HCT116 (cell line): Measurements from ENCODE around the gene CCL21. TPM values are rescaled to one million over a fixed set of nuclear protein-coding genes. Genes with fewer than 3 reads are reported as not detected.

Experiments
- ATAC-seq: fragments of 200-7000 bp; cut with Tn5 transposase; 2 replicates; pipeline ENCODE4 v1.9.1; 2020; ENCODE audit warnings: mild to moderate bottlenecking, moderate library complexity
- BruUV-seq: library from RNA; stranded (reverse); fragments of 400-500 nt; replicated peaks from 2 replicates; lab custom pipeline; 2021; lab: Mats Ljungman, UMichigan
- CTCF ChIA-PET: fragments of 300-600 bp; sonication (Branson Sonifier 250); formaldehyde crosslinking; loops from one replicate; lab custom pipeline; 2021; ENCODE audit warnings: antibody characterized with exemption; lab: Charles Lee
- POLR2A ChIA-PET: fragments of 300-600, 350-600 bp; sonication (Branson Sonifier 250); formaldehyde crosslinking; loops from one replicate; lab custom pipeline; 2021; ENCODE audit warnings: antibody characterized with exemption; lab: Charles Lee
- RAD21 ChIA-PET, 2 experiments: fragments of 300-600 bp; sonication (Branson Sonifier 250); formaldehyde crosslinking; loops; one replicate each; lab custom pipeline; 2023; ENCODE audit warnings: low total read pairs in 2 of 2; ENCODE audit not compliant: uncharacterized antibody in 2 of 2, unreplicated experiment in 2 of 2, low non-redundant PET in 1 of 2; lab: Charles Lee
- DNase-seq: peaks from one replicate; pipeline ENCODE4 v3.0.0-alpha.2; 2010; ENCODE audit warnings: low read depth, low spot score
- H2AFZ ChIP-seq: fragments of 200-600 bp; shearing (Covaris generic), sonication (generic); 2 replicates; pipeline ENCODE4 v1.6.1; 2017; ENCODE audit warnings: low read depth, mixed run types, mixed read lengths, antibody characterized with exemption, low read length; ENCODE audit not compliant: poor library complexity, severe bottlenecking
- H3K27ac ChIP-seq: 2 replicates; pipeline ENCODE4 v1.5.1; 2012; ENCODE audit warnings: low read depth, low read length
- H3K27me3 ChIP-seq: fragments of 200-600 bp; sonication (generic); 2 replicates; pipeline ENCODE4 v1.6.1; 2016; ENCODE audit warnings: mixed run types, low read length, mixed read lengths; ENCODE audit not compliant: insufficient read depth
- H3K36me3 ChIP-seq, 2 experiments: fragments of 200-500 bp in 1 of 2; fragments of 200-600 bp in 1 of 2; sonication (Bioruptor generic) in 1 of 2; sonication (generic) in 1 of 2; 2 replicates each; pipeline versions ENCODE4 v1.5.1 to v1.6.1; 2014 to 2016; ENCODE audit warnings: low read length in 2 of 2, inconsistent platforms in 1 of 2, mixed read lengths in 1 of 2, mixed run types in 1 of 2; ENCODE audit not compliant: insufficient read depth in 2 of 2, control insufficient read depth in 1 of 2
- H3K4me1 ChIP-seq, 2 experiments: fragments of 200-600 bp in 1 of 2; sonication (generic) in 1 of 2; 2 replicates each; pipeline versions ENCODE4 v1.5.1 to v1.6.1; 2012 to 2017; ENCODE audit warnings: low read length in 2 of 2, inconsistent platforms in 1 of 2, mild to moderate bottlenecking in 1 of 2, mixed read lengths in 1 of 2, mixed run types in 1 of 2, moderate library complexity in 1 of 2; ENCODE audit not compliant: insufficient read depth in 2 of 2, control insufficient read depth in 1 of 2
- H3K4me2 ChIP-seq: fragments of 200-600 bp; sonication (generic); 2 replicates; pipeline ENCODE4 v1.6.1; 2017; ENCODE audit warnings: mixed run types, low read length, mixed read lengths
- H3K4me3 ChIP-seq, 2 experiments: fragments of 200-600 bp in 1 of 2; sonication (generic) in 1 of 2; replicated peaks in 1 of 2; 2 replicates each; pipeline ENCODE4 v1.5.1; 2011 to 2016; ENCODE audit warnings: low read length in 2 of 2, control low read depth in 1 of 2, low read depth in 1 of 2, mild to moderate bottlenecking in 1 of 2, mixed read lengths in 1 of 2, mixed run types in 1 of 2
- H3K79me2 ChIP-seq: fragments of 200-600 bp; sonication (generic); 2 replicates; pipeline ENCODE4 v1.6.1; 2017; ENCODE audit warnings: mild to moderate bottlenecking, mixed run types, low read length, moderate library complexity, mixed read lengths; ENCODE audit not compliant: insufficient read depth
- H3K9ac ChIP-seq: fragments of 200-600 bp; sonication (generic); 2 replicates; pipeline ENCODE4 v1.6.1; 2016; ENCODE audit warnings: low read length, mixed read lengths
- H3K9me2 ChIP-seq: fragments of 200-600 bp; sonication (generic), shearing (Covaris generic); 2 replicates; pipeline ENCODE4 v1.6.1; 2017; ENCODE audit warnings: mixed run types, mild to moderate bottlenecking, moderate library complexity; ENCODE audit not compliant: insufficient read depth
- H3K9me3 ChIP-seq, 2 experiments: fragments of 200-500 bp in 1 of 2; fragments of 200-600 bp in 1 of 2; sonication (Bioruptor generic) in 1 of 2; sonication (generic) in 1 of 2; 2 replicates each; pipeline ENCODE4 v1.6.1; 2014 to 2017; ENCODE audit warnings: low read length in 2 of 2, mixed read lengths in 2 of 2, inconsistent platforms in 1 of 2, low read depth in 1 of 2, mild to moderate bottlenecking in 1 of 2, mixed run types in 1 of 2, moderate library complexity in 1 of 2; ENCODE audit not compliant: control insufficient read depth in 1 of 2, insufficient read depth in 1 of 2
- H4K20me1 ChIP-seq: fragments of 200-600 bp; sonication (generic), shearing (Covaris generic); 2 replicates; pipeline ENCODE4 v1.6.1; 2017; ENCODE audit warnings: mixed run types, mild to moderate bottlenecking, moderate library complexity; ENCODE audit not compliant: insufficient read depth
- CTCF ChIP-seq, 3 experiments: fragments of 200-600 bp in 1 of 3; sonication (generic) in 1 of 3; IDR thresholded peaks in 2 of 3; conservative IDR thresholded peaks in 1 of 3; 2 replicates each; pipeline ENCODE4 v1.5.1; 2012 to 2017; ENCODE audit warnings: low read depth in 2 of 3, low read length in 2 of 3, antibody characterized with exemption in 1 of 3, borderline replicate concordance in 1 of 3, control low read depth in 1 of 3, mild to moderate bottlenecking in 1 of 3, mixed read lengths in 1 of 3, mixed run types in 1 of 3, moderate library complexity in 1 of 3; ENCODE audit not compliant: insufficient read depth in 1 of 3
- EGR1 ChIP-seq: IDR thresholded peaks from 2 replicates; pipeline ENCODE4 v1.6.1; 2012; ENCODE audit warnings: low read depth
- EZH2phosphoT487 ChIP-seq: fragments of 200-600 bp; IDR thresholded peaks from 2 replicates; pipeline ENCODE4 v1.6.1; 2018; ENCODE audit warnings: antibody characterized with exemption, borderline replicate concordance
- RAD21 ChIP-seq: IDR thresholded peaks from 2 replicates; pipeline ENCODE4 v1.6.1; 2012; ENCODE audit warnings: low read depth, mild to moderate bottlenecking
- ZBTB33 ChIP-seq: IDR thresholded peaks from 2 replicates; pipeline ENCODE4 v1.6.1; 2011; ENCODE audit warnings: mild to moderate bottlenecking, low read length, moderate library complexity; ENCODE audit not compliant: insufficient replicate concordance; ENCODE audit errors: extremely low read depth
- ZNF274 ChIP-seq: fragments of 200-500 bp; sonication (Bioruptor generic); IDR thresholded peaks from 2 replicates; pipeline ENCODE4 v1.6.1; 2014; ENCODE audit warnings: mild to moderate bottlenecking, low read depth, low read length, inconsistent platforms
- intact Hi-C: fragments of 100-400 bp; cut with micrococcal nuclease; formaldehyde crosslinking; loops from 2 replicates; pipeline ENCODE4 v1.10.0; 2022
- total RNA-seq: library from RNA; stranded (reverse); gene quantifications from one replicate; pipeline ENCODE4 v1.2.1, GENCODE V29; 2021; ENCODE audit not compliant: unreplicated experiment

Gene CCL21
- total RNA-seq, 1 experiment from 2014 or later: 0.74 TPM

GRCh38 chr9:34675048-34675714 is 34.8 kb downstream of the CCL21 start:
- Histone ChIP-seq H3K4me1 (no peaks in the 10 kb centered on the region), H3K4me2 (no peak overlapping the region), H4K20me1 (no peaks in the 10 kb centered on the region), H3K79me2 (no peaks in the 10 kb centered on the region), H3K4me3 (no peak overlapping the region), H3K27me3 (no peaks in the 10 kb centered on the region), H3K9ac (no peak overlapping the region), H3K9me2 (no peaks in the 10 kb centered on the region), H3K9me3 (no peaks in the 10 kb centered on the region), H3K36me3 (no peaks in the 10 kb centered on the region), H3K27ac (no peak overlapping the region), H2AFZ (no peak overlapping the region)
- POLR2A ChIA-PET: no interaction called here
- intact Hi-C loops: loop anchor here (1.0 to 10.0 kb wide), 2 partner anchors 27 to 310 kb away; partner anchors contain the start of gene DNAJB5
- DNase-seq (peak; percentile 60), ATAC-seq (peak; percentile 99)
- BruUV-seq: no TSS peak
- peak; percentile 83 for TF ChIP-seq RAD21
- no peak for TF ChIP-seq EGR1
- TF ChIP-seq ZBTB33: no peak
- TF ChIP-seq EZH2phosphoT487: no peak
- TF ChIP-seq ZNF274: no peak
- peak; percentile 93 to 99 (median 96) for TF ChIP-seq CTCF (IDR thresholded peaks at IDR 0.05 in 2 of 3, conservative IDR thresholded peaks at IDR 0.05 in 1 of 3; ENCODE audit: borderline replicate concordance in 1 of 3, insufficient read depth in 1 of 3, low read depth in 2 of 3, low read length in 2 of 3)
- CTCF ChIA-PET: interaction anchor here (2.2 to 2.3 kb wide), 2 partner anchors 10 to 27 kb away, joined by 6 to 14 read pairs; no protein-coding TSS in a partner anchor
- RAD21 ChIA-PET: no interaction called here
